ENCODE results near the gene SPOCD1. TPM values are rescaled to one million over a fixed set of nuclear protein-coding genes. Genes with fewer than 3 reads are reported as not detected.
A peak's percentile ranks its signal among the peaks of the same experiment; 100 is the strongest.

SPOCD1 gene
- total and polyA plus RNA-seq, 2 experiments from 2014 or later = 0.73 to 1.3 TPM

DNA sequence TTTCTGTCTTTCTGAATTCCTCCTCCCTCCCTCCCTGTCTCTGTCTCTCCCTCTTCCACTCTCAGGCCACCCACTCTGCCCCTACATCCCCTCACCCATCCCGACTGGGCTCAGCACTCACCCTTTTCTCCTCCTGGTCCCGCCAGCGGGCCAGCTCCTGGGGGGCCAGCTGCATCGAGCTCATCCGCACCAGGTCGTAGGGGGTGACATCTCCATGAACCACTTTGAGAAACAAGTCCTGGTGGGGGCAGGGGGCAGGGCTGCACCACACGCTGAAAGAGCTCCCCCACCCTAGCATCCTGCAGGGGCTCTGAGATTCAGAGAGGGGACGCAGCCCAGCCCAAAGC lies 17.8 kb downstream of the SPOCD1 start:
- Mint-ChIP-seq H3K27ac (no peak overlapping the region), H3K27me3 (ENCODE audit: insufficient read depth, low read depth, poor library complexity) (peaks cover 10% of the 10 kb centered on the region), H3K4me3 (no peak overlapping the region), H3K4me1 (peaks cover 34% of the 10 kb centered on the region), H3K36me3 (ENCODE audit: low read depth) (no peaks in the 10 kb centered on the region), H3K9me3 (no peaks in the 10 kb centered on the region)
- Histone ChIP-seq H3K27ac (ENCODE audit: low read depth) (no peak overlapping the region), H4K20me1 (replicated peaks; ENCODE audit: insufficient read depth) (no peaks in the 10 kb centered on the region), H2AFZ (no peak overlapping the region; the same call in 1 of the 2 replicates), H3K4me1 (ENCODE audit: insufficient read depth) (peaks cover 3% of the 10 kb centered on the region; the same call in 1 of the 2 replicates), H3F3A (replicated peaks; ENCODE audit: low read depth) (no peaks in the 10 kb centered on the region), H3K4me3 (no peak overlapping the region), H3K9me2 (ENCODE audit: insufficient read depth) (no peaks in the 10 kb centered on the region), H3K79me2 (replicated peaks; ENCODE audit: insufficient read depth) (no peaks in the 10 kb centered on the region), H3K4me2 (peak overlapping the region; percentile 32; the same call in 1 of the 2 replicates), H3K36me3 (ENCODE audit: insufficient read depth) (no peaks in the 10 kb centered on the region), H3K27me3 (ENCODE audit: insufficient read depth) (no peaks in the 10 kb centered on the region)
- DNase-seq (ENCODE audit: low spot score) (no peak), ATAC-seq (no peak)
- TF ChIP-seq EZH2phosphoT487 (IDR thresholded peaks at IDR 0.05; ENCODE audit: unreplicated experiment) (no peak), CREB1 (CRISPR knock-in tag; IDR thresholded peaks at IDR 0.05; ENCODE audit: low read depth) (no peak), NANOG (IDR thresholded peaks at IDR 0.05; ENCODE audit: borderline replicate concordance) (no peak), ETS1 (IDR thresholded peaks at IDR 0.05) (no peak), POLR2AphosphoS5 (IDR thresholded peaks at IDR 0.05; ENCODE audit: low read depth) (no peak), ZNF114 (CRISPR knock-in tag; IDR thresholded peaks at IDR 0.05) (no peak), REST (IDR thresholded peaks at IDR 0.05; ENCODE audit: unreplicated experiment) (no peak), EZH2 (IDR thresholded peaks at IDR 0.05; ENCODE audit: low read depth, unreplicated experiment) (no peak)

DNA sequence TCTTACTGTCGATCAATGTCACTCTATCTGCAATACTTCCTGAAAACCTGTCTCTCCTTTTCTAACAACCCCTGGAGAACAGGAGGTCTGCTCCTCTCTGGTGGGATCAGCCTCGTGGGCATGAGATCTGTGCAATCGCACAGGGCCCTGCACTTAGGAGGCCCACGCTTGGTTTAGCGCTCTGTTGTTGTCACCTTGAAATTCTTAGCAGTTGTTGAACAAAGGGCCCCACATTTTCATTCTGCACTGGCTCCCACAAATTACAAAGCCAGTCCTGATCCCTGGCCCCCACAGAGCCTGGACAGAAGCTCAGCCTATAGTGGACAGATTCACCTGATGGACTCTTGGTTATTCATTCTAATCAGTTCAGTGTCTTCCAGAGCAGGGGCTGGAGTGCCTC lies 18.6 kb downstream of the SPOCD1 start:
- DNase-seq (ENCODE audit: low spot score) (no peak), ATAC-seq (no peak)
- Histone ChIP-seq H3K79me2 (replicated peaks; ENCODE audit: insufficient read depth) (no peaks in the 10 kb centered on the region), H3K9me2 (ENCODE audit: insufficient read depth) (no peaks in the 10 kb centered on the region), H2AFZ (no peak overlapping the region), H3K27me3 (ENCODE audit: insufficient read depth) (no peaks in the 10 kb centered on the region), H3K4me2 (no peak overlapping the region), H4K20me1 (replicated peaks; ENCODE audit: insufficient read depth) (no peaks in the 10 kb centered on the region), H3K36me3 (ENCODE audit: insufficient read depth) (no peaks in the 10 kb centered on the region), H3K27ac (ENCODE audit: low read depth) (no peak overlapping the region), H3K4me3 (no peak overlapping the region), H3K4me1 (ENCODE audit: insufficient read depth) (peaks cover 3% of the 10 kb centered on the region; the same call in 1 of the 2 replicates), H3F3A (replicated peaks; ENCODE audit: low read depth) (no peaks in the 10 kb centered on the region)
- peaks cover 34% of the 10 kb centered on the region for H3K4me1 Mint-ChIP-seq
- H3K4me3 Mint-ChIP-seq = no peak overlapping the region; the same call in 2 of the 3 replicates
- peaks cover 12% of the 10 kb centered on the region for H3K27me3 Mint-ChIP-seq (ENCODE audit: insufficient read depth, low read depth, poor library complexity)
- no peak overlapping the region for H3K27ac Mint-ChIP-seq
- no peaks in the 10 kb centered on the region for H3K9me3 Mint-ChIP-seq
- TF ChIP-seq POLR2AphosphoS5 (IDR thresholded peaks at IDR 0.05; ENCODE audit: low read depth) (no peak), REST (IDR thresholded peaks at IDR 0.05; ENCODE audit: unreplicated experiment) (no peak), ZNF114 (CRISPR knock-in tag; IDR thresholded peaks at IDR 0.05) (no peak), EZH2phosphoT487 (IDR thresholded peaks at IDR 0.05; ENCODE audit: unreplicated experiment) (no peak), NANOG (IDR thresholded peaks at IDR 0.05; ENCODE audit: borderline replicate concordance) (no peak), EZH2 (IDR thresholded peaks at IDR 0.05; ENCODE audit: low read depth, unreplicated experiment) (no peak), CTCF (conservative IDR thresholded peaks at IDR 0.05; ENCODE audit: low read depth in 2 of 2) (no peak), ETS1 (IDR thresholded peaks at IDR 0.05) (no peak)
- H3K36me3 Mint-ChIP-seq (ENCODE audit: low read depth) = no peaks in the 10 kb centered on the region

Measured in GM23338 (cell line).